SU-DHL-6 (cell line): ENCODE data around the gene CPT1B.
"Not testable (repeated sequence)": the region's sequence is repeated elsewhere in the genome, so short reads cannot be mapped to it uniquely, and the experiment has no call there.

ENCODE experiments used
- EZH2phosphoT487 ChIP-seq: fragments of 200-600 bp; sonication (generic), shearing (Covaris generic); conservative IDR thresholded peaks from 2 replicates; pipeline ENCODE4 v1.6.1; 2018; ENCODE audit warnings: mild to moderate bottlenecking, antibody characterized with exemption, low read length, moderate library complexity, mixed read lengths
- TF ChIP-seq, protein P1 (sequence below): fragments of 200-600 bp; sonication (generic); IDR thresholded peaks from one replicate; pipeline ENCODE4 v1.5.1; 2017; ENCODE audit warnings: antibody characterized with exemption, mild to moderate bottlenecking, low read length, moderate library complexity; ENCODE audit not compliant: insufficient read depth, poor library complexity, severe bottlenecking

- TF ChIP-seq, protein P1, sequence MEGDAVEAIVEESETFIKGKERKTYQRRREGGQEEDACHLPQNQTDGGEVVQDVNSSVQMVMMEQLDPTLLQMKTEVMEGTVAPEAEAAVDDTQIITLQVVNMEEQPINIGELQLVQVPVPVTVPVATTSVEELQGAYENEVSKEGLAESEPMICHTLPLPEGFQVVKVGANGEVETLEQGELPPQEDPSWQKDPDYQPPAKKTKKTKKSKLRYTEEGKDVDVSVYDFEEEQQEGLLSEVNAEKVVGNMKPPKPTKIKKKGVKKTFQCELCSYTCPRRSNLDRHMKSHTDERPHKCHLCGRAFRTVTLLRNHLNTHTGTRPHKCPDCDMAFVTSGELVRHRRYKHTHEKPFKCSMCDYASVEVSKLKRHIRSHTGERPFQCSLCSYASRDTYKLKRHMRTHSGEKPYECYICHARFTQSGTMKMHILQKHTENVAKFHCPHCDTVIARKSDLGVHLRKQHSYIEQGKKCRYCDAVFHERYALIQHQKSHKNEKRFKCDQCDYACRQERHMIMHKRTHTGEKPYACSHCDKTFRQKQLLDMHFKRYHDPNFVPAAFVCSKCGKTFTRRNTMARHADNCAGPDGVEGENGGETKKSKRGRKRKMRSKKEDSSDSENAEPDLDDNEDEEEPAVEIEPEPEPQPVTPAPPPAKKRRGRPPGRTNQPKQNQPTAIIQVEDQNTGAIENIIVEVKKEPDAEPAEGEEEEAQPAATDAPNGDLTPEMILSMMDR: not testable (repeated sequence)
- TF ChIP-seq EZH2phosphoT487: not testable (repeated sequence)
Measured at GRCh38 chr22:50520184-50520583, 58.0 kb downstream of the CPT1B start.
